ENCODE data around the gene SPATA25. TPM values are rescaled to one million over a fixed set of nuclear protein-coding genes. Genes with fewer than 3 reads are reported as not detected.

SPATA25 gene
- total RNA-seq, 1 experiment from 2014 or later, result not detected

DNA sequence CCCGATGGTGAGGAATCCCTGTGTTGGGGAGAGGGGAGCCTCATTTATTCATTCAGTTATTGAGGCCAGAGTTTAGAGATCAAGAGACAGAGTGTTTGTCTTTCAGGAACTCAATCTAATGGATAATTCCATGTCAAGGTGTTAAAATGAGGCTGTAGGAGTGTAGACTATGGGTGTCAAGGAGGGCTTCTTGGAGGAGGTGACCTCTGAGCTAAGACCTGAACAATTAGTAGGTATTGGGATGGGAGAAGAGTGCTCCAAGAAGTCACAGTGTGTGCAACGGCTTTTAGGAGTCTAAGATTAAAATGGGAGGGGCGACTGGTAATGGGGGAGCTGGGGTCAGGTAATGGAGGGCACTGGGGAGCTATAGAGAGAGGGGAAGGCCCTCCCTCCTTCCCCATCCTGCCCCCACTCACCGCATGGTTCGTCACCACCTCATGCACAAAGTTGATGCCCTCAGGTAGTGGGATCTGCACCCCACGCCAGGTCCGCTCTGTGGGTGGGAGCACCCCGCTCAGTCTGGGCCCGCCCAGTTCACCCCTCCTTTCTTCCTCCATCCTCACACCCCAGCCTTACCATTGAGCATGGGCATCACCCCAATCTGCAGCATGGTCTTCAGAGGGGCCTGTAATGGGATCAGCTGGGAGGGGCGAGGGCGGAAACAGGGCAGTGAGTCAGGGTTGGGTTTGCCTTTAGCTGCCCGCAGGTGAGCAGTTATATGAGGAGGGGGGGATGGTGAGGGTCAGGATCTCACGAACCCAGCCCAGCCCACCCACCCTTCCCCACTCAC is 11.8 kb upstream of the SPATA25 start:
- in situ Hi-C loops (cut with HindIII; ENCODE audit: low pct_unique_long_range_greater_than_20kb, low sequenced_read_pairs), result no loop called here

DNA sequence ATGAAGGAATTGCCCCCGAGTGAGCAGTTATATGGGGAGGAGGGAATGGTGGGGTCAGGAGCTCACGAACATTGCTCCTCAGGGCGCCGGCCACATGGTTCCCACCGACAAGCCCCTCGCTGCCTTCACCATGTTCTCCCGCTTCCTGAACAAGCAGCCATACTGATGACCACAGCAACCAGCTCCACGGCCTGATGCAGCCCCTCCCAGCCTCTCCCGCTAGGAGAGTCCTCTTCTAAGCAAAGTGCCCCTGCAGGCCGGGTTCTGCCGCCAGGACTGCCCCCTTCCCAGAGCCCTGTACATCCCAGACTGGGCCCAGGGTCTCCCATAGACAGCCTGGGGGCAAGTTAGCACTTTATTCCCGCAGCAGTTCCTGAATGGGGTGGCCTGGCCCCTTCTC is 10.9 kb upstream of the SPATA25 start:
- in situ Hi-C loops (cut with HindIII; ENCODE audit: low pct_unique_long_range_greater_than_20kb, low sequenced_read_pairs), result no loop called here
- no peak for DNase-seq (ENCODE audit: low read depth)

More for the DNA sequence above, 11.8 kb upstream of the SPATA25 start:
- DNase-seq (ENCODE audit: low read depth), result no peak

DNA sequence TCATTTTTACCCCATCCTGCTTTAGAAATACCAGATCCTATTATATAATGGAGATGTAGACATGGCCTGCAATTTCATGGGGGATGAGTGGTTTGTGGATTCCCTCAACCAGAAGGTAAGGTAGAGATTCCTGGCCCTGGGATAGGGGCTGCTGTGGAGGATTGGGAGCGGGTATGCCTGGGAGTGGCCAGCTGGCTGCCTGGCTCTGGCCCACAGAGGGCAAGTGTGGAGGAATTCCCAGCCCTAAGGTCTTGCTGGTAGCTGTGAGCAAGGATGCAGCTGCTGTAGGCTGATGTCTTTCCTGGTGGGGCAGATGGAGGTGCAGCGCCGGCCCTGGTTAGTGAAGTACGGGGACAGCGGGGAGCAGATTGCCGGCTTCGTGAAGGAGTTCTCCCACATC is 10.3 kb upstream of the SPATA25 start:
- no peak for DNase-seq (ENCODE audit: low read depth)
- in situ Hi-C loops (cut with HindIII; ENCODE audit: low pct_unique_long_range_greater_than_20kb, low sequenced_read_pairs), result no loop called here

DNA sequence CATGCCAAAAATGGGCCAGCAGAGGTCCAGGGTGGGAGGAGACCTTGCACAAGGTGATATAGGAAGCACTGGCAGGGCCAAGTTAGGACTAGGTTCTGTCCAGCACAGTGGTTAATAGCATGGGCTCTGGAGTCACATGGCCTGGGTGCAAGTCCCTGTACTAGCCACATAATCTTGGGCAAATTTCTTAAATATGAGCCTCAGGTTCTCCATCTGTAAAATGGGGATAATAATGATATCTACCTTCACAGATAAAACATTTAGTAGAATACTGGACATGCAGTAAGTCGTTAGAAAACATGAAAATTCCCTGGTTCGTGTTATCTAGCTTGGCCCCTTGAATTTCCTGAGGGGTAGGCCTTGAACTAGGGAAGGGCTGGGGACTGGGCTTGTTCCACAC is 9.9 kb upstream of the SPATA25 start:
- in situ Hi-C loops (cut with HindIII; ENCODE audit: low pct_unique_long_range_greater_than_20kb, low sequenced_read_pairs), result no loop called here
- no peak for DNase-seq (ENCODE audit: low read depth)

DNA sequence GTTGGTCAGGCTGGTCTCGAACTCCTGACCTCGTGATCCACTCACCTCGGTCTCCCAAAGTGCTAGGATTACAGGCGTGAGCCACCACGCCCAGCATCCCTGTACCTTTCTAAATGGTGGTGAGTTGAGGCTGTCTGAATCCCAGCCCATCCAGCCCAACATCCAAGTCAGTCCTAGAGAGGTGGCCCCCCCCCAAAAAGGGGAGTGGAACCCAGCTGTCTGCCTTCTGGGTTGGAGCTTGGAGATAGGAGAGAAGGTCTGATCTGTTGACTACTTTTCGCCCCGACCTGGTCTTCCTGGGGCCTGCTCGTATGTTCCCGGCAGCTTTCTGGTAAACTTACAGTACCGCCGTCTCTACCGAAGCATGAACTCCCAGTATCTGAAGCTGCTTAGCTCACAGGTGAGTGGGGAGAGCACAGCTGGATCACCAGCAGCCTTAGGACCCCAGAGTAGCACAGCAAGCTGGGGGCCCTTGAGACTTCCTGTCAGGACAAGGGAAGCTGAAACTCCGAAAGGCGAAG is 9.3 kb upstream of the SPATA25 start:
- no peak for DNase-seq (ENCODE audit: low read depth)
- in situ Hi-C loops (cut with HindIII; ENCODE audit: low pct_unique_long_range_greater_than_20kb, low sequenced_read_pairs), result no loop called here

DNA sequence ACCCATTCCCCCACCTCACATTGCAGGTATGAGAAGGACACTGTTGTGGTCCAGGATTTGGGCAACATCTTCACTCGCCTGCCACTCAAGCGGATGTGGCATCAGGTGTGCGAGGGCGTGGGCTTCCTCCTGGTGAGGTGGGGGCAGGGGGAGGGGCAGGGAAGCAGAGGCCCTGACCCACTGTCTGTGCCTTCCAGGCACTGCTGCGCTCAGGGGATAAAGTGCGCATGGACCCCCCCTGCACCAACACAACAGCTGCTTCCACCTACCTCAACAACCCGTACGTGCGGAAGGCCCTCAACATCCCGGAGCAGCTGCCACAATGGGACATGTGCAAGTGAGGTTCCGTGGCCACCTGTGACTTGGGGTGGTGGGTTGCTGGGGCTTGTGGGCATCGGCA is 7.4 kb upstream of the SPATA25 start:
- in situ Hi-C loops (cut with HindIII; ENCODE audit: low pct_unique_long_range_greater_than_20kb, low sequenced_read_pairs), result no loop called here

DNA sequence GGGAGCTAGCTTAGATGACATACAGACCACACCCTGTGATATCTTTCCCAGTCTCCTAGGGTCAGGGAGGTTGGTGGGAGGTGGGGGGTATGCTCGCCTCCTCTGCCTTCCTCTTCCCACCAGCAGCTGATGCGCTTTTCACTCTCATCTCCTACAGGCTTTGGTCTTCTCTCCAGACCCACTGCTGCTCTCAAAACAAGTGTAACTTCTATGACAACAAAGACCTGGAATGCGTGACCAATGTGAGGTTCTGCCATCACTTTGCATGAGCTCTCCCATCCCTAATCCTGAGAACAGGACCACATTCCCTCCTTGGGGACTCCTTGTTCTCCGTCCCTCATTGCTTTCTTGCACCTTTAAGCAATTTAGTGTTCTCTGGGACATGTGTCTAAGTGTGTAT is 6.4 kb upstream of the SPATA25 start:
- no peak for DNase-seq (ENCODE audit: low read depth)
- in situ Hi-C loops (cut with HindIII; ENCODE audit: low pct_unique_long_range_greater_than_20kb, low sequenced_read_pairs), result no loop called here

More for the DNA sequence above, 7.4 kb upstream of the SPATA25 start:
- DNase-seq (ENCODE audit: low read depth), result no peak

DNA sequence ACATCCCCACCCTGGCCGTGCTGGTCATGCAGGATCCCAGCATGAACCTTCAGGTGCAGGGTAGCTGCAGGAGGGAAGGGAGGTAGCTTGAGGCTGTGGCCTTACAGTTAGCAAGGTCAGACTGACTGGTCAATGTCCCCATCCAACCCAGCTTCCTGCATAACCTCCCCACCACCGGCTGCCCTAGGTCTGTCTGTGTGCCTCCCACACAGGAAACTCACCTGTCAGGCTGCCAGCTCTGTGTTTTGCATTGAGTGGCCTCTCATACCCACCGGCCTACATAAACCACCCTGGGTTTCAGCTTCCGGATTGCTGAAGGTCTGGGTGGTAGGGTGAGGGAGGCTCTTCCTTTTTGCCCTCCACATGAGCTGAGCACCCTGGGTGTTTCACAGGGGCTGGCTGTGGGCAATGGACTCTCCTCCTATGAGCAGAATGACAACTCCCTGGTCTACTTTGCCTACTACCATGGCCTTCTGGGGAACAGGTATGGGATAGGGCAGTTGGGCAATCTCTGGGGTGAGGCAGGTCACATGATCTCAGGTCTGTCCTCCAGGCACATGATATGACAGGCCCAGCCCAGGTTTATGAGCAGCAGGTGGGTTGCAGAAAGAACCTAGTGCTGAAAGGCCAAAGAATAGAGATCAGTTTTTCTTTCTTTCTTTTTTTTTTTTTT is 5.5 kb upstream of the SPATA25 start:
- DNase-seq (ENCODE audit: low read depth), result no peak
- in situ Hi-C loops (cut with HindIII; ENCODE audit: low pct_unique_long_range_greater_than_20kb, low sequenced_read_pairs), result no loop called here

DNA sequence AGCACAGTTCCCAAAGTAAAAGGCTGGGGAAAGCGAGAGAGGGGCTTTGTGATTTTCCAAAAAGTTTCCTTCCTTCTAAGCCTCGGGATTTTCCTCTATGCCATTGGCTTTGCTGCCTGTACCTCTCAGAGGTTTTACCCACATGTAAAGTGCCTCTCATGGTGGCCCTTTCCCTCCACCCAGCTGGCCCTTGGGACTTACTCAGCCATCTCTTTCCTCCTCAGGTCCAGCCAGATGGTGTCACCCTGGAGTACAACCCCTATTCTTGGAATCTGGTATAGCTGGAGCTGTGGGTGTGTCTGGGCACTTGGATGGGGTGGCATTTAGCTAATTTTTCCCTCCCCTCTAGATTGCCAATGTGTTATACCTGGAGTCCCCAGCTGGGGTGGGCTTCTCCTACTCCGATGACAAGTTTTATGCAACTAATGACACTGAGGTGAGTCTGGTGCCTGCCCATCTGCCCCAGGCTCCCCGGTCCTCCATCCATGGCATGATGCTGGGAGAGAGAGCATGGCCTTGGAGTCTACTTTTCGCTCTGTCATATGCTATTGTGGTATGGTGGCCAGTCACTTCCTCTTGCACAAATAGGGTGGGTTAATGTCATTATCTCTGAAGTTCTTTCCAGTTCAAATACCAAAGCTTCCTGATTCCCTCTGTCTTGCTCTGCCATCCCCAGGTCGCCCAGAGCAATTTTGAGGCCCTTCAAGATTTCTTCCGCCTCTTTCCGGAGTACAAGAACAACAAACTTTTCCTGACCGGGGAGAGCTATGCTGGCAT is 4.8 kb upstream of the SPATA25 start:
- in situ Hi-C loops (cut with HindIII; ENCODE audit: low pct_unique_long_range_greater_than_20kb, low sequenced_read_pairs), result no loop called here
- peak; percentile 53 for DNase-seq (ENCODE audit: low read depth)

DNA sequence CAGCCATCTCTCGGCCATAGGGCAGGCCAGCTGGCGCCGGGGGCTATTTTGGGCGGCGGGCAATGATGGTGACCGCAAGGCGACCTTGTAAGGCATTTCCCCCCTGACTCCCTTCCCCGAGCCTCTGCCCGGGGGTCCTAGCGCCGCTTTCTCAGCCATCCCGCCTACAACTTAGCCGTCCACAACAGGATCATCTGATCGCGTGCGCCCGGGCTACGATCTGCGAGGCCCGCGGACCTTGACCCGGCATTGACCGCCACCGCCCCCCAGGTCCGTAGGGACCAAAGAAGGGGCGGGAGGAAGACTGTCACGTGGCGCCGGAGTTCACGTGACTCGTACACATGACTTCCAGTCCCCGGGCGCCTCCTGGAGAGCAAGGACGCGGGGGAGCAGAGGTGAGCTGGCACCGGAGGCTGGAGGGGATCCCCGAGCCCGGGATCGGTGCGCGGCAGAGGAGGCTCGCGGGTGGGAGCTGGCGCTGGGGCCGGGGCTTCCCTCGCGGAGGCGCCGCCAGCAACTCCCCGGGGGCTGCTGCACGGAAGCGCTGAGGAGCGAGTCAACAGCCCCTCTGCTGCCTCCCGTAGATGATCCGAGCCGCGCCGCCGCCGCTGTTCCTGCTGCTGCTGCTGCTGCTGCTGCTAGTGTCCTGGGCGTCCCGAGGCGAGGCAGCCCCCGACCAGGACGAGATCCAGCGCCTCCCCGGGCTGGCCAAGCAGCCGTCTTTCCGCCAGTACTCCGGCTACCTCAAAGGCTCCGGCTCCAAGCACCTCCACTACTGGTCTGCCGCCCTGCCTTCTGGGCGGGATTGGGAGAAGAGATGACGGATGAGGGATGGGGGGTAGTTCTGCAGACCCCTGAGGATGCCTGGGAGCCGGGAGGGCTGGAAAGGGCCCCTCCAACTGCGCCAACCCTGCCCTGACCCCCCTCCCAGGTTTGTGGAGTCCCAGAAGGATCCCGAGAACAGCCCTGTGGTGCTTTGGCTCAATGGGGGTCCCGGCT is 3.9 kb upstream of the SPATA25 start, which contains the start of the genes CTSA and NEURL2:
Gene CTSA (plus strand): TSS at position 351 of the 999 bp plus-strand sequence. CDS start 234 bp downstream, at position 585.
Gene NEURL2 (minus strand): TSS at position 224 of the 999 bp plus-strand sequence. CDS start 217 bp downstream, at position 7.
- peak; percentile 91 for DNase-seq (ENCODE audit: low read depth)
- in situ Hi-C loops (cut with HindIII; ENCODE audit: low pct_unique_long_range_greater_than_20kb, low sequenced_read_pairs), result no loop called here

DNA sequence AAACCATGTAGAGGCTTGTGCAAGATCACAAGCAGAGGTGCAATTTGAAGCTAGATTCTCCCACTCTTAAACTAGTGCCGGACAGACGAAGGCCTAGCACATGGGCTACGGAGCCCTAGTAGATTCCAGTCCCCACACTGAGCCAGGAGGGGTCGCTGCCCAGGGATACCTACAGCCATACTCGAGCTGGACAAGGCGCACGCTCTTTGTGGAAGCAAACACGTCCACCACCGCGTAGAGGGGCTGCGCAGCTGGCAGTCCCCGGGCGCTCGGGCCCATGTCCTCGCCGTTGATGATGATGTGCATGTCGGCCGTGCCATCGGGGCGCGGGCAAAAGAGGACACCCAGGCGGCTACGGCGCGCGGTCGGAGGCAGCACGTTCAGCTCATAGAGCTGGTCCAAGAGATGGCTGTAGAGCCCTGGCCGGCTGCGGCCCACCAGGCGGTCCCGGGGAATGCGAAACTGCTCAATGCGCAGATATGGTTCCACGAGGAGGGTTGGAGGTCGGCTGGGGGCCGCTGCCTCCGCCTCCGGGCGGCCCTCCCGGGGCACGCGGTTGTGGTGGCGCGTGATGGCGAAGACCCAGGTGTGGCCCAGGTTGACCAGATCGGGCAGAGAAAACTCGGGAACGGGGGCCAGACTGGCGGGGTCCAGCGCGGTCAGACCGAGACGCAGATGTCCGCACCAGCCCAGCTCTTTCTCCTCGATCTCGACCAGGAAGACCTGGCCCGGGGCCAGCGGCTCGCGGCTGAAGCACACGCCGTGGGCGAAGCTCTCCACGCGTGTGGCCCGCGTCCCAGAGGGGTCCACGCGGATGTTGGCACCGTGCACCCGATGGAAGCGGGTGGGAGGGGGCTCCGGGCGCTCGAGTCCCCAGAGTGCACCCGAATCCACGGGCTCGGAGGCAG is 2.9 kb upstream of the SPATA25 start:
- in situ Hi-C loops (cut with HindIII; ENCODE audit: low pct_unique_long_range_greater_than_20kb, low sequenced_read_pairs), result no loop called here
- no peak for DNase-seq (ENCODE audit: low read depth)

DNA sequence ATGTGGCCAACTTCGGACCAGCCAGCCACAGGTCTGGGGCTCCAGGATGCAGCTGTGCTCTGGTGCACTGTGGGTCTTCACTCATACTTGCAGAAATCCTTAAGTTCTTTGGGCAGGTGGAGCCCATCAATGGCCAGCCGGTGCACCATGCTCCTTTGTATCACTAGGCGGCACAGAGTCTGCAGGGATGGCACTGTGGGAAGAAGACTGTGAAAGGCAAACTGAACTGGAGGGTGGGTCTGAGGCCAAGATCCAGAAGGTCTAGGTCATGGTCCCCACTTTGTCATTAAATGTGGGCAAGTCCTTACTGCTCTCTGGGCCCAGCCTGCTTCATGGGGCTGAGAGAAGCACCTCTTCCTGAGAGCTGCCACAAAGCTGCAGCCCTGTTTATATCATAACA is 1.3 kb upstream of the SPATA25 start:
- in situ Hi-C loops (cut with HindIII; ENCODE audit: low pct_unique_long_range_greater_than_20kb, low sequenced_read_pairs), result no loop called here
- no peak for DNase-seq (ENCODE audit: low read depth)

DNA sequence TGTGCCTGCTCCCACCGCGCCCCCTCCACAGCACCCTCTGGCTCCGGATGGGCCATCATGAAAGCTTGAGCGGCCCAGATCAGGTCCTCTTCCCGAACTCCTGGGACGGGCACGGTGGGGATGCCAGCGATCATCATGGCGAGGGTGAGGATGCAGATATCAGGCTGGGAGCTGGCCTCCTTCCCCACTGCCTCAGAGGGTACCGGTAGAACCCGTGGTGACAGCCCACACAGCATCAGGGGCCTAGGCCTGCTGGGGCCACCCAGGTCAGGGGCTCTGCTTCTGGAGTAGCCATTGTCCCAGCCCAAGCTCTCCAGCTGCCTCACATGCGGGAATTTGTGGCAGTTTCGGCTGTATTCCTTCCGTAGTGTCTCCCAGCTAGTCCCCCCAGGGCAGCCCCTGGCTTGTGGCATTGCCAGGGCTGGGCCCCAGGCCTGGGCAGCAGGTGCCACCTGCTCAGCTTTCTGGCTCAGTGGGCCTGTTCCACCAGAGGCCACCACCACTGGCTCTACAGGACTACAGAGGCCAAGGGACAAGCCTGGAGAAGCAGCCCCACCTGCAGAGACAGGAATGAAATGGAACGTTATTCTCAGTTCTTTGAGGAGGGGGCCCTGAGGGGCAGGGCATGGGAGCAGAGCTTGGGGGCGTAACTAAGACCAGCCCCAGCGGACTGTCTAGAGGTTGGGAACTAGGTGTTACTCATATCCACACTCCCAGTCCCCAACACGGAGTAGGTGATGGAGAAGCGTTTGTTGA is 654 bp downstream of the SPATA25 start:
- DNase-seq (ENCODE audit: low read depth), result no peak
- in situ Hi-C loops (cut with HindIII; ENCODE audit: low pct_unique_long_range_greater_than_20kb, low sequenced_read_pairs), result no loop called here

DNA sequence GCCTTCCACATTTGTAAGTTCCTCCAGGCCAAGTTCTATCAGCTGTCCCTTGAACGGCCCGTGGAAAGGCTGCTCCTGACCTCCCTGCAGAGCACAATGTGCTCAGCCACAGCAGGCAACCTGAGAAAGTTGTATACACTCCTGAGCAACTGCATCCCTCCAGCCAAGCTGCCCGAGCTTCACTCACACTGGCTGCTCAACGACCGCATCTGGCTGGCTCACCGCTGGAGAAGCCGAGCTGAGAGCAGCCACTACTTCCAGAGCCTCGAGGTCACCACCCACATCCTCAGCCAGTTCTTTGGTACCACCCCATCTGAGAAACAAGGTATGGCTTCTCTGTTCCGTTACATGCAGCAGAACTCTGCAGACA is 4.3 kb downstream of the SPATA25 start:
- no peak for DNase-seq (ENCODE audit: low read depth)
- in situ Hi-C loops (cut with HindIII; ENCODE audit: low pct_unique_long_range_greater_than_20kb, low sequenced_read_pairs), result no loop called here

DNA sequence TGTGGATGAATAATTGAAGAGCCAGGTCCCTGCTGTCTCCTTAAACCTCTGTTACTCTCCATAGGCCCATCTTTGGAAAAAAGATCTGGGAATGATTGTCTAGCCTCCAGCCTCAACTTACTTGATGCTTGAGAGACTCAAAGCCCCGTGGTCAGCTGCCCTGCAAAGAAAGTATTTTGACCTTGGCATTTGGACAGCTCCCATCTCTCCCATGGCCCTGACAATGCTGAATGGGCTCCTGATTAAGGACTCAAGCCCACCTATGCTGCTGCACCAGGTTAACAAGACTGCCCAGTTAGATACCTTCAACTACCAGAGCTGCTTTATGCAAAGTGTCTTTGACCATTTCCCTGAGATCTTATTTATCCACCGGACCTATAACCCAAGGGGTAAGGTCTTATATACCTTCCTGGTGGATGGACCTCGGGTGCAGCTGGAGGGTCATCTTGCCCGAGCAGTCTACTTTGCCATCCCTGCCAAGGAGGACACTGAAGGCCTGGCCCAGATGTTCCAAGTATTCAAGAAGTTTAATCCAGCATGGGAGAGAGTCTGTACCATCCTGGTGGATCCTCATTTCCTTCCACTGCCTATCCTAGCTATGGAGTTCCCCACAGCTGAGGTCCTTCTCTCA is 4.8 kb downstream of the SPATA25 start:
- in situ Hi-C loops (cut with HindIII; ENCODE audit: low pct_unique_long_range_greater_than_20kb, low sequenced_read_pairs), result no loop called here
- DNase-seq (ENCODE audit: low read depth), result no peak

All from Caki2 (cell line).